ENCODE results near the gene ZNF385C.
"Not testable (repeated sequence)": the region's sequence is repeated elsewhere in the genome, so short reads cannot be mapped to it uniquely, and the experiment has no call there.

Gene ZNF385C

DNA sequence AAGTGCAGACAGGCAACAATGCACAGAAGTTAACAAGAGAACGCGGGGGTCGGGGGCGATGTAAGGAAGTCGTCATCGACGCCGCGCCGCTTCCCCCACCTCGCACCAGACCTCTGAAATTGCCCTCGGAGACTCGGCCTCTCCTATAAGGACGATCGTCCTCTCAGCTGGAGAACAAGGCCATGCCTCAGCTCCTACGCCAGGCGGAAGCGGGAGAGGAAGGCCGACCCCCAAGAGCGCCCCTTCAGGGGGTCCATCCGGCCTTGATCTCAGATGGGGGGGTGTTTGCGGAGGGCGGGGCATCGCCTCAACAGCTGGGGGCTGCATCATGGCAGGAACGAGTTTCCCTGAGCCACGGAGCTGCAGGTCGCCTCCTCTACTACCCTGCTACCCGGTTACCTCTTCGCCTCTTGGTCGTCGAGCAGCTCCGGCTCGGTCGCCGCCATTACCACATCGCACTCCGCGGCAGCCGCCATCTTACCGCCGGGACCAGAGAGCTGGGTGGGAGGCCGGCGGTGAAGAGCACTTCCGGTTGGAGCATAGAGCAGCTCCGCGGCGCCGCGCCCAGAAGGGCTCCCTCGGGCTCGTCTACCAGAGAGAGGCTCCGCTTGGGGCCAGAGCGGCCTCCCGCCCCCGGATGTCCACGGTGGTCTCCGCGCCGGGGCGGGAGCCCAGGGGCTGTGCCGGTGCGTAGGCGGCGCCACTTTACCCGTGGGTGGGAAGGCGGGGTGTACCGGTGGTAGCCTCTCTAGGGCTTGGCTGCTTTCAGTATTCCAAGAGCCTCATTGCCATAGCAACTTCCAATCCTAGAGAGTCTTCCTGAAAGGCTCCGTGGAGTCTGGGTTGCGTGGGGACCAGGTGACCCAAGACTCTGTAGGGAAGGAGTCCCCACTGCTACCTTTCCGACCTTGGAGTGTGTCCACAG lies 81.1 kb downstream of the ZNF385C start, which contains the start of gene DNAJC7:
Gene DNAJC7, minus strand, starts transcription at position 499 of the 925 bp plus-strand sequence. Its CDS starts 23 bp downstream, at position 476.
- DNase-seq: peak; percentile 83 to 88

DNA sequence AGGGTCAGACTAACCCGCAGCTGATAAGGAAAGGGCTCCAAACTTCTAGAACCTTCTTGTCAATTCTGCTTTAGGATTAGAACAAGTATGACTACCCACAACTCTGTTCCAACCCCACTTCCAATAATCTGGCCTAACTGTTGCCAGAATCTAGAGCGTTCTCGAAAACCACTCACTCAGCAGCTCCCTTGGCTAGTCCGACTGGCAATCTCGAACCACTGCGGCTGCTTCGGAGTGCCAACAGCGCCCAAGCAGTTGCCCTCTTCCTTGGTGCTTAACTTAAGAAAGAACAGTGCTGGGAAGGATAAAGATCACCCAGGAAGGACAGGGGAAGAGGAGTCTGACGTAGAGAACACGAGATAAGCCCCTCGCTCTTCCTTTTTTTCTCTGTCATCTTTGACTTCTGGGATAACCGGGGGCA lies 81.9 kb downstream of the ZNF385C start:
- peak in 1 of 2 donors; percentile 38 for DNase-seq

GRCh38 chr17:42013740-42014139 lies 84.5 kb downstream of the ZNF385C start:
- not testable (repeated sequence) for DNase-seq

DNA sequence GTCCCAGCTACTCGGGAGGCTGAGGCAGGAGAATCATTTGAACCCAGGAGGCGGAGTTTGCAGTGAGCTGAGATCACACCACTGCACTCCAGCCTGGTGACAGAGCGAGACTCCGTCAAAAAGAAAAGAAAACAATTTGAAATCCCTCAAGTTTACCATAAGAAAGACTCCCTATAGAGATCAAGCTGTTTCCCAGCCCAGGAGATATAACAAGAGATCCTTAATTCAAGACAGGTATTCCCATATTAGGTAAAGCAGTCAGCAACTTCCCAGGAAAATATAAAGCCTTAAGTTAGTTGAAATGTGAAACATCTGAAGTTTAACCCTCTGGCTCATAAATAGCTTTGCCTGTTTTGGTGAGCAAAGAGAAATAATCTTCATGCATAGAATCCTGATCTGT lies 85.9 kb downstream of the ZNF385C start:
- DNase-seq: not testable (repeated sequence)

GRCh38 chr17:42010898-42011516 lies 87.3 kb downstream of the ZNF385C start:
- DNase-seq: peak in 1 of 2 donors; percentile 74

DNA sequence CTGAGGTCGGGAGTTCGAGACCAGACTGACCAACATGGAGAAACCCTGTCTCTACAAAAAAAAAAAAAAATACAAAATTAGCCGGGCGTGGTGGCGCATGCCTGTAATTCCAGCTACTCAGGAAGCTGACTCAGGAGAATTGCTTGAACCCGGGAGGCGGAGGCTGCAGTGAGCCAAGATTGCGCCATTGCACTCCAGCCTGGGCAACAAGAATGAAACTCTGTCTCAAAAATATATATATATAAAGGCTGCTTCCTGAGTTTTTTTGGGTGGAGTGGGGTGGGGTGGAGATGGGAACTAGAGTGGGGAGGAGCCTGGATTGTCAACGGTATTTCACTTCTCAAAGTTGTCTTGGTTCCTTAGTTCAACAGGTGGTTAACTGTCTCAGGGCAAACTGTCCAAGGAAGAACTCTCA lies 88.0 kb downstream of the ZNF385C start:
- peak; percentile 52 to 53 for DNase-seq

DNA sequence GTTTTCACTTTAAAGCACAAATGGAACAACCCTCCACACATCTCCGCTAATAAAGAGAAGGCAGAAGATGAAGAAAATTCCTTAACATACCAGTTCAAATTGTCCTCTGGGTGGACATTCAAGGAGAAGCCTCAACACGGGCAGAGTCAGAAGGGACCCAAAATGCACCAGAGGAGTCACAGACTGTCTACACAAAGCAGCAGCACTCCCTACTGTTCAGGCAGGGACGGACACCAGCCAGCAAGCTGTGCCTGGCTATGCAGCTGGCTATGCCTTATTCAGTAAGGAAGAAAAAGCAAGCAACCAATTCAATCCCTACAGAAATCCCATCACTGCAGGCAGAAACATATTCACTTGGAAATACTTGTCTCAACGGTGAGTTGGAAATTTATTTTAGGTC lies 89.1 kb downstream of the ZNF385C start:
- DNase-seq: no peak

DNA sequence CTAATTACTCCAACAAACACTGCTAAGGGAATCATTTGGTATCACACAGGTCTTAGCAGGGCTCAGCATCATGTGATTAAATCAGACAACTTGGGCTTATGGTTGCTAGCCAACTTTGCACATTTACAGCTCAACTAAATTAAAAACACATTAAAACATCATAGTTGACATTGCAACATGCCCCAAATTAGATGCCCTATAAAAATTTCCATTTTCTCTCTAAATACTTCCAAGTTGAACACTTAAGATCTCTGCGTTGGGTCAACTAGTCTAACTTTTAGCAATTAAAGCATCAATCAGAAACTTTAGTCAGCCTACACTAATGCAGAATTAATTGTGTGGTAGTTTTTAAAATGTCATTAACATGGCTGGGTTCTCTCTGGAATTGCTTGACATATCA lies 93.1 kb downstream of the ZNF385C start:
- DNase-seq: no peak

GRCh38 chr17:42002792-42003301 lies 95.4 kb downstream of the ZNF385C start:
- no peak for DNase-seq

DNA sequence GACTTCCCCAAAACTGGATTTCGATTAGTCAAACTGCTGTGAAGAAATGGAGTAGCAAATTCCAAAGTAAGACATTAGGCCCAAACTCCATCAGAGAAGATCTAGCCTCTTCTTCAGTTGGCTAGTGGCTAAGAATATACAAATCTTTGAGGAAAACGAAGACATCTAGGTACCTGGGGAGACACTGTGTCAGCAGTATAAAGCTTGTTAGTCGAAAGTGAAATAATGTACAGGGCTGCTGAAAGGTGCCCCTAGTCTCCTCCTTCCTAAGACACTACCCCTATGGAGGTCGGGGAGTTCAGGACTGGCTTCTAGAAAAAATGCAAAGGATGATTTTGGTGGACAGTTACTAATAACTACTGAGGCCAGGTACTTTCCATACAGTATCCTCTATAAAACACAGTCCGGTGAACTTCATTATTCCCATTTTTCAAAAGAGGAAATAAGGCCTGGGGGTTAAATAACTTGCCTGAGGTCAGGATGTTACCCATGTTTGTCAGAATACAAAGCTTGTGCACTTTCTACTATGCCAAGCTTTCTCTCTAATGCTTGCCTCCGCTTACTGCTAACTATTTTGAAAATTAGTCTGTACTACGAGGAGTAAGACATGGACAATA lies 96.0 kb downstream of the ZNF385C start:
- no peak for DNase-seq

DNA sequence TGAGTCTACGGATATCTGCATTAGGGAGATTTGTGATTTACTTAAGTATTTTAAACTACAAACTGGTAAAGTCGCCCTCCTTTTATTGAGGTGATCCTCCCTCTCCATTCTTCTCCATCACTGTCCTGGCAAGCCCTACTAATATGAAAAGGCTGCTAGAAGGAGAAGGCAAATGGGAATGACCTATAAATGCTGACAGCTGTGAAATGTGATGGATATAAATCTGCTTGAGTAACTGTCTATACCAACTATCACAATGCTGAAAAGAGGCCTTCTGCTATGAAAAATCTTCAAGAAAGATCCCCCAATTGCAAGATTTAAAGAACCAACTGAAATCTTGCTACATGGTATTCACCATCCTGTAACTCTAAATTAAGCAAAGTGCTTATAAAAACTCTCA lies 96.5 kb downstream of the ZNF385C start:
- DNase-seq: no peak

GRCh38 chr17:42000413-42001133 lies 97.7 kb downstream of the ZNF385C start:
- peak in 1 of 2 donors; percentile 57 for DNase-seq

DNA sequence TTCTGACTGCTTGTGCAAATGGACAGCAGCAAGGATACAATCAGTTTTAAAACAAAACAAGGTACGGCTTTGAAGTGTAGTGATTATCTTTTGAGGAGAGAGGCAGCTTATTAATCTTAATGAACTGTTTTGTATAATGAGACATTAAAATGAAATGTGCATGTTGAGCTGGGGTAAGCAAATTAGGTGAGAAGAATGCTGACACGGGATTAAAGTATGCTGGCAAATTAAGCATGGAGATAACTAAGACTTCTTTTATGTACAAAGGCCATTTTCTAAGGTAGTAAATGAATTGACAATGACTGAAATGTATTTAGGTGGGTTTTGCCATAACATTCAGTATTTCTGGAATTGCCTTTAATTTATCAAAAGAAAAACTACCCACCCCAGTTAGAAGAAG lies 99.8 kb downstream of the ZNF385C start:
- no peak for DNase-seq

DNA sequence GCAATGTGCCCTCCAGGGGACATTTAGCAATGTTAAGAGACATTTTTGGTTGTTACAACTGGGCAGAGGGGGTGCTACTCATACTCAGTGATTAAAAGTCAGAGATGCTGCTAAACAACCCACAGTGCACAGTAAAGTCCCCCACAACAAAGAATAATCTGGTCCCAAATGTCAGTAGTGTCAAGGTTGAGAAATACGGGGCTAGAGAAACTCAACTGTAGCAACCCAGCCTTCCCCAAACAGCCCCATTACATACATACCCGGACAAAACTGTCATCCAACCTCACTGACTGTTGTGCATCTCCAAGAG lies 101.5 kb downstream of the ZNF385C start:
- DNase-seq: no peak

DNA sequence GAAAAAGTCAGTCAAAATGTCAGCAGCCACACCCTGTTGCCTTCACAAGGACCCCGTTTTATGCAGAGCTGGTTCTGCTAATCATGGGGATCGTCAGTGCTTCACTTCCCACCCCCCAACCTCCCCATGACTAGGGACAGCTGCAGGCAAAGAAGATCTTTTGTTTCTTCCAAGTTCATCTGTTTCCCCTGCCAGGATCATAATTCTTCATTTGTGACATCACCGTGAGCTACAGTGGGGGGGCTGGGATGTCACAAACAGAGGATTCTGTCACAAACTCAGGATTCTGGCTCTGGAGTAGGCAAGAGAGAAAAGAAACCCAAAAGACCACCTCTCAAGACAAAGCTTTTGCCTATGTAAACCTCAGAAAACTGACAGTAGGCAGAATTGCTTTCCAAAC lies 105.7 kb downstream of the ZNF385C start:
- DNase-seq: no peak

DNA sequence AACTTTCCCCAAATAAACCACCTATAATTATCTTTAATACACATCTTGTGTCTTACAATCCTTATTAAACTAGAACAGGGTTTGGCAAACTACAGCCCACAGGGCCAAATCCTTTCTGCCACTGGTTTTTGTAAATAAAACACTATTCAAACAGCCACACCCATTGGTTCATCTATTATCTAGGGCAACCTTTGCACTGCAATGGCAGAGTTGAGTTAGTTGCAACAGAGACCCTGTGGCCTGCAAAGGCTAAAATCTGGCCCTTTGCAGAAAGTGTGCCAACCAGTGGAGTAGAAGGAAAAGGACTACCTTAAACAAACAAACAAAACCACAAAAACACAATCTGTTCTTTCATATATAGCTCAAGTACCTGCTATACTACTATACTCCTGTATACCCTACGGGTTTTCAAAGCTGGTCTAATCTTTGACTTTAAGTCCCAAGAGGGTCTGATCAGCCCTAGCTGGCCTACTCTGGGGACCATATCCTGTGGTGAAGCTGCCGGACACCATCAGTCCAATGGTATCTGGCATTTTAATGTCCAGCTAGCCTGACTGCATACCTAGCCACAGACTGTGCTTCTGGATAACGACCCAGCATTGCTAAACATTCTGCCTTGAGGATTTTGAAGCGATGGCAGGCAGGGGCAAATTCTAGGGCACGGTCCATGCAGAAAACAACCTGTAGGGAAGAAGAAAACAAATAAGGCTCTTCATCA lies 108.4 kb downstream of the ZNF385C start:
- no peak for DNase-seq

DNA sequence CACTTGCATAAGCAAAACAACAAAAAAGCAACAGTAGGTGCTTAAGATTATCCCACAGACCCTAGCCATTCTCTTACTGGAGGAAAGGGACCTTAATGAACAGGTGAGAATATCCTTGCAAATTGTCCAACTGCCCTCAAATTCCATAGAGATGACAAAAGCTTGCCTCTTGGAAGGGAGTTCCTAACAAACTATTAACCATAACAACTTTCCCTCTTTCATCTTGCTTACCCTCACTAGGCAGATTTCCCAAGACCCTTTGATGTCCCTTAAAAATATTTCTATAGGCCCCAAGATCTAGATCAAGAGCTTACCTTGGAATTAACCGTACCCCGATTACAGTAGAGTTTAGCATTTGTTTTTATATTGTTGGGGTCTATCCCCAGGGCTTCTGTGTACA lies 109.9 kb downstream of the ZNF385C start:
- DNase-seq: no peak

- DNase-seq: no peak
These were observed 110.6 kb downstream of the ZNF385C start for GRCh38 chr17:41987642-41988041.

DNA sequence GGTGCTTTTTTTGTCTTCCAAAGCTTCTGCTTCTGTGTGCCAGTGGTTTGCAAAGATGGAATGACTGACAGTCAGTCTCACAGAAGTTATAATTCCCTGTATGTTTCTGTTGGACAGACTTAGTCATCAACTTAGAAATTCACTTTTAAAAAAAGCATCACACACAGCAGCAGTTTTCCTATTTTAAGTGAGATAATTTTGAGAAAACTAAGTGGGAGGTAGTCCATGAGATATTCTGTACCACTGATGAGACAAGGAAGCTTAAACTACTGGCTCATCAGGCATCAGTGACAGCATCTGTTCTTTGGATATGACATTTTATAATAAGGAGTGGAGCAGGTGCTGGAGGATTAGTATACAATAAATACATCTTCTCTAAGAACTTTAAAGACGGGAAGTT lies 111.6 kb downstream of the ZNF385C start:
- DNase-seq: no peak

DNA sequence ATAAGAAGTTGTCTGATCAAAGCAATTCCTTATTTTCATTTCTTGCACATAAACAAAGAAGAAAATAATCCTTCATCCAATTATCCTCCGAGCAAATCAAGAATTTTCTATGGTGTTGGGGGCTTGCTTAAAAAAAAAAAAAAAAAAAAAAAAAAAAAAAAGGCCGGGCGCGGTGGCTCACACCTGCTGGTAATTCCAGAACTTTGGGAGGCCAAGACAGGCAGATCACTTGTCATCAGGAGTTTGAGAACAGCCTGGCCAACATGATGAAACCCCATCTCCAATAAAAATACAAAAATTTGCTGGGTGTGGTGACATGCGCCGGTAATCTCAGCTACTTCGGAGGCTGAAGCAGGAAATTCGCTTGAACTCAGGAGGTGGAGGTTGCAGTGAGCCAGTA lies 112.4 kb downstream of the ZNF385C start:
- DNase-seq: no peak

GRCh38 chr17:41984454-41984853 lies 113.8 kb downstream of the ZNF385C start:
- no peak for DNase-seq
